IMR-90 (cell line): ENCODE data around the gene COG1. TPM values are rescaled to one million over a fixed set of nuclear protein-coding genes. Genes with fewer than 3 reads are reported as not detected.

Experiments
- ATAC-seq: fragments of 200-7000 bp; cut with Tn5 transposase; 2 replicates; pipeline ENCODE4 v1.9.1; 2020; ENCODE audit warnings: low read depth, mild to moderate bottlenecking, moderate library complexity
- BruUV-seq: library from RNA; stranded (reverse); fragments of 400-500 nt; replicated peaks from 2 replicates; lab custom pipeline; 2021; lab: Mats Ljungman, UMichigan
- CTCF ChIA-PET: fragments of 300-600 bp; formaldehyde crosslinking; extraction: SDS; loops from one replicate; lab custom pipeline; 2021; ENCODE audit warnings: antibody characterized with exemption; lab: Yijun Ruan, JAX
- POLR2A ChIA-PET: fragments of 300-600 bp; sonication (Branson Sonifier 250); formaldehyde crosslinking; loops from one replicate; lab custom pipeline; 2022; ENCODE audit warnings: antibody characterized with exemption; ENCODE audit not compliant: unreplicated experiment; lab: Charles Lee
- DNase-seq: peaks from one replicate; pipeline ENCODE4 v3.0.0; 2013
- H2AFZ ChIP-seq: replicated peaks from 2 replicates; pipeline ENCODE3; 2013; ENCODE audit warnings: low read length, mild to moderate bottlenecking; ENCODE audit not compliant: poor library complexity
- H2AK5ac ChIP-seq: 2 replicates; pipeline ENCODE4 v1.6.1; 2013; ENCODE audit warnings: low read depth, low read length, inconsistent platforms
- H2AK9ac ChIP-seq: replicated peaks from 2 replicates; pipeline ENCODE3; 2013; ENCODE audit warnings: mild to moderate bottlenecking, low read depth, low read length, moderate library complexity; ENCODE audit not compliant: poor library complexity
- H2BK120ac ChIP-seq: 2 replicates; pipeline ENCODE4 v1.6.1; 2013; ENCODE audit warnings: low read depth, low read length, inconsistent platforms
- H2BK15ac ChIP-seq: 3 replicates; pipeline ENCODE4 v1.6.1; 2013; ENCODE audit warnings: low read depth, low read length, inconsistent platforms
- H2BK20ac ChIP-seq: 2 replicates; pipeline ENCODE4 v1.6.1; 2013; ENCODE audit warnings: low read depth, mild to moderate bottlenecking, inconsistent platforms, low read length, moderate library complexity
- H2BK5ac ChIP-seq: 2 replicates; pipeline ENCODE4 v1.6.1; 2013; ENCODE audit warnings: mild to moderate bottlenecking, low read depth, low read length, inconsistent platforms; ENCODE audit not compliant: poor library complexity, severe bottlenecking
- H3K14ac ChIP-seq: replicated peaks from 2 replicates; pipeline ENCODE4 v1.6.1; 2013; ENCODE audit warnings: low read depth, low read length, inconsistent platforms
- H3K18ac ChIP-seq: 2 replicates; pipeline ENCODE4 v1.6.1; 2013; ENCODE audit warnings: low read depth, low read length, control low read depth
- H3K23ac ChIP-seq: 2 replicates; pipeline ENCODE4 v1.6.1; 2013; ENCODE audit warnings: low read depth, low read length, inconsistent platforms
- H3K27ac ChIP-seq: 2 replicates; pipeline ENCODE4 v1.5.1; 2013; ENCODE audit warnings: mild to moderate bottlenecking, control low read depth, low read length; ENCODE audit not compliant: insufficient read depth
- H3K27me3 ChIP-seq: 2 replicates; pipeline ENCODE4 v1.6.1; 2013; ENCODE audit warnings: low read length; ENCODE audit not compliant: control insufficient read depth, insufficient read depth
- H3K36me3 ChIP-seq: 2 replicates; pipeline ENCODE4 v1.6.1; 2013; ENCODE audit warnings: low read length, mixed read lengths; ENCODE audit not compliant: control insufficient read depth, insufficient read depth
- H3K4ac ChIP-seq: 2 replicates; pipeline ENCODE4 v1.6.1; 2013; ENCODE audit warnings: low read depth, low read length, inconsistent platforms
- H3K4me1 ChIP-seq: 2 replicates; pipeline ENCODE4 v1.6.1; 2013; ENCODE audit warnings: low read length, mixed read lengths; ENCODE audit not compliant: control insufficient read depth, insufficient read depth
- H3K4me2 ChIP-seq: 2 replicates; pipeline ENCODE4 v1.6.1; 2013; ENCODE audit warnings: low read depth, mild to moderate bottlenecking, control low read depth, low read length, moderate library complexity
- H3K4me3 ChIP-seq: 2 replicates; pipeline ENCODE4 v1.5.1; 2013; ENCODE audit warnings: low read depth, mild to moderate bottlenecking, control low read depth, low read length, moderate library complexity; ENCODE audit not compliant: insufficient read depth
- H3K56ac ChIP-seq: 2 replicates; pipeline ENCODE4 v1.6.1; 2013; ENCODE audit warnings: low read length, inconsistent platforms; ENCODE audit not compliant: insufficient read depth; ENCODE audit errors: extremely low read depth
- H3K79me1 ChIP-seq, 2 experiments: 2 replicates each; pipeline ENCODE4 v1.6.1; 2013; ENCODE audit warnings: low read length in 2 of 2, inconsistent platforms in 1 of 2, low read depth in 1 of 2
- H3K9ac ChIP-seq: 2 replicates; pipeline ENCODE4 v1.6.1; 2013; ENCODE audit warnings: low read depth, low read length, control low read depth
- H3K9me1 ChIP-seq: 2 replicates; pipeline ENCODE4 v1.6.1; 2013; ENCODE audit warnings: low read length, inconsistent platforms; ENCODE audit not compliant: insufficient read depth
- H3K9me3 ChIP-seq: 2 replicates; pipeline ENCODE4 v1.6.1; 2013; ENCODE audit warnings: low read length; ENCODE audit not compliant: control insufficient read depth, insufficient read depth
- H4K20me1 ChIP-seq: 2 replicates; pipeline ENCODE4 v1.6.1; 2013; ENCODE audit warnings: low read length, inconsistent platforms; ENCODE audit not compliant: insufficient read depth
- H4K5ac ChIP-seq: 2 replicates; pipeline ENCODE4 v1.6.1; 2013; ENCODE audit warnings: mild to moderate bottlenecking, low read depth, low read length, control low read depth
- H4K8ac ChIP-seq, 2 experiments: 2 replicates each; pipeline ENCODE4 v1.6.1; 2013; ENCODE audit warnings: low read depth in 2 of 2, low read length in 2 of 2, control low read depth in 1 of 2, inconsistent platforms in 1 of 2
- H4K91ac ChIP-seq: 2 replicates; pipeline ENCODE4 v1.6.1; 2013; ENCODE audit warnings: low read depth, low read length, inconsistent platforms; ENCODE audit not compliant: insufficient read depth
- CEBPB ChIP-seq: IDR thresholded peaks from 2 replicates; pipeline ENCODE4 v1.6.1; 2012; ENCODE audit warnings: low read depth, low read length, improper control_type of control experiment
- MAFK ChIP-seq: IDR thresholded peaks from 2 replicates; pipeline ENCODE4 v1.6.1; 2012; ENCODE audit warnings: low read depth, low read length, improper control_type of control experiment
- MXI1 ChIP-seq: IDR thresholded peaks from 2 replicates; pipeline ENCODE4 v1.6.1; 2012; ENCODE audit warnings: low read depth, mild to moderate bottlenecking, low read length, moderate library complexity, borderline replicate concordance
- POLR2A ChIP-seq: IDR thresholded peaks from 2 replicates; pipeline ENCODE4 v1.6.1; 2012; ENCODE audit warnings: mild to moderate bottlenecking, low read depth, low read length
- RAD21 ChIP-seq: IDR thresholded peaks from 2 replicates; pipeline ENCODE4 v1.6.1; 2012; ENCODE audit warnings: low read length, improper control_type of control experiment
- WGBS, 2 experiments: methylation state at CpG; one replicate each; pipeline versions ENCODE4 v1.1.5 to v1.1.7; 2013; ENCODE audit warnings: missing lambda C conversion rate in 2 of 2; ENCODE audit not compliant: insufficient read length in 1 of 2; ENCODE audit errors: extremely low coverage in 2 of 2; 5-methylcytosine and 5-hydroxymethylcytosine counted together
- dilution Hi-C: fragments of 300-500 bp; cut with HindIII; formaldehyde crosslinking; loops from one replicate; pipeline ENCODE4 v1.14.3; 2018; ENCODE audit warnings: low sequenced_read_pairs; ENCODE audit not compliant: unreplicated experiment
- in situ Hi-C: fragments of 300-500 bp; cut with MboI; formaldehyde crosslinking; loops from 3 replicates; pipeline ENCODE4 v1.14.3; 2019; ENCODE audit warnings: low sequenced_read_pairs, inconsistent platforms, mixed read lengths
- intact Hi-C: fragments of 100-400 bp; cut with micrococcal nuclease; formaldehyde crosslinking; loops from 2 replicates; pipeline ENCODE4 v1.10.0; 2022
- polyA plus RNA-seq, 3 experiments: library from polyadenylated mRNA; depleted of rRNA; stranded (reverse); fragments of >200 nt; gene quantifications; 2 replicates each; pipeline ENCODE4 v1.2.3, GENCODE V29; 2012; ENCODE audit warnings: low replicate concordance in 1 of 3
- total RNA-seq: library from RNA; depleted of rRNA; stranded (reverse); fragments of >200 nt; gene quantifications from 2 replicates; pipeline ENCODE4 v1.2.3, GENCODE V29; 2012
- TF ChIP-seq, protein P1 (sequence below): fragments of 150-350 bp; IDR thresholded peaks from 2 replicates; pipeline ENCODE4 v1.6.1; 2016; ENCODE audit warnings: low read depth, mild to moderate bottlenecking, low read length, moderate library complexity, borderline replicate concordance
- TF ChIP-seq, protein P2 (sequence below): fragments of 150-350 bp; IDR thresholded peaks from 2 replicates; pipeline ENCODE4 v1.6.1; 2017; ENCODE audit warnings: mild to moderate bottlenecking, antibody characterized with exemption, low read length, low read depth

Gene COG1
- total and polyA plus RNA-seq, 2 of the 4 experiments (the other 2 are of a cell fraction), result 18.3 to 35.1 TPM

DNA sequence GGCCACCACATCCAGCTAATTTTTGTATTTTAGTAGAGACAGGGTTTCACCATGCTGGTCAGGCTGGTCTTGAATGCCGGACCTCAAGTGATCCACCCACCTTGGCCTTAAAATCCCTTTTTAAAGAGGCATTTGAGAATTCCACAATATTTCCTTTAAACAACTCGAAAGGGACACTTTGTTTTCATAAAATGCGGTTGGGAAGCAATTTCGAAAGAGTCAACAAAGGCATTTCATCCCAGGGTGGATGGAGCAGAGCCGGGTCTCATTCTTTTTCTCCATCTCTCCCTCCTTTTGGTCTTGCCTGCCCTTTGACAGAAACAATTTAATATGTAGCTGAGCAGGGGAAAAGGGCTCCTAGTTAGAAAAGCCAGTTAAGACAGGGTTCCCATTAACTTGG is 13.5 kb upstream of the COG1 start:
- TF ChIP-seq RAD21, result no peak
- TF ChIP-seq, protein P1, sequence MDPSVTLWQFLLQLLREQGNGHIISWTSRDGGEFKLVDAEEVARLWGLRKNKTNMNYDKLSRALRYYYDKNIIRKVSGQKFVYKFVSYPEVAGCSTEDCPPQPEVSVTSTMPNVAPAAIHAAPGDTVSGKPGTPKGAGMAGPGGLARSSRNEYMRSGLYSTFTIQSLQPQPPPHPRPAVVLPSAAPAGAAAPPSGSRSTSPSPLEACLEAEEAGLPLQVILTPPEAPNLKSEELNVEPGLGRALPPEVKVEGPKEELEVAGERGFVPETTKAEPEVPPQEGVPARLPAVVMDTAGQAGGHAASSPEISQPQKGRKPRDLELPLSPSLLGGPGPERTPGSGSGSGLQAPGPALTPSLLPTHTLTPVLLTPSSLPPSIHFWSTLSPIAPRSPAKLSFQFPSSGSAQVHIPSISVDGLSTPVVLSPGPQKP, result no peak
- TF ChIP-seq POLR2A, result no peak
- no peak for TF ChIP-seq MAFK
- TF ChIP-seq MXI1, result no peak
- TF ChIP-seq, protein P2, sequence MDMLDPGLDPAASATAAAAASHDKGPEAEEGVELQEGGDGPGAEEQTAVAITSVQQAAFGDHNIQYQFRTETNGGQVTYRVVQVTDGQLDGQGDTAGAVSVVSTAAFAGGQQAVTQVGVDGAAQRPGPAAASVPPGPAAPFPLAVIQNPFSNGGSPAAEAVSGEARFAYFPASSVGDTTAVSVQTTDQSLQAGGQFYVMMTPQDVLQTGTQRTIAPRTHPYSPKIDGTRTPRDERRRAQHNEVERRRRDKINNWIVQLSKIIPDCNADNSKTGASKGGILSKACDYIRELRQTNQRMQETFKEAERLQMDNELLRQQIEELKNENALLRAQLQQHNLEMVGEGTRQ, result no peak
- TF ChIP-seq CEBPB, result no peak
- intact Hi-C loops (no loop called here), dilution Hi-C loops (no loop called here), in situ Hi-C loops (no loop called here)
- Histone ChIP-seq H2BK5ac (no peak overlapping the region), H3K27me3 (no peaks in the 10 kb centered on the region), H2AK5ac (no peak overlapping the region), H2BK20ac (no peak overlapping the region), H3K9me3 (no peaks in the 10 kb centered on the region), H3K4me1 (peaks cover 2% of the 10 kb centered on the region; the same call in 1 of the 2 replicates), H4K91ac (no peak overlapping the region), H2AFZ (no peak overlapping the region), H2BK120ac (no peak overlapping the region), H3K4ac (no peak overlapping the region), H3K9ac (no peak overlapping the region; the same call in 1 of the 2 replicates), H4K20me1 (no peaks in the 10 kb centered on the region), H3K4me3 (no peak overlapping the region), H4K5ac (no peak overlapping the region), H3K27ac (no peak overlapping the region), H3K18ac (no peak overlapping the region), H3K79me1 (no peaks in the 10 kb centered on the region), H2BK15ac (no peak overlapping the region), H3K4me2 (no peak overlapping the region), H3K23ac (no peak overlapping the region), H2AK9ac (no peak overlapping the region), H3K36me3 (no peaks in the 10 kb centered on the region), H3K56ac (no peak overlapping the region), H3K14ac (no peak overlapping the region), H4K8ac (no peak overlapping the region), H3K9me1 (peaks cover 3% of the 10 kb centered on the region; the same call in 1 of the 2 replicates)
- ATAC-seq (peak; percentile 48), DNase-seq (no peak)
- ChIA-PET POLR2A (no interaction called here), CTCF (interaction anchor here (0.6 to 0.9 kb wide), 2 partner anchors 47 to 454 kb away, joined by 3 read pairs; no protein-coding TSS in a partner anchor)
- no TSS peak for BruUV-seq
- no CpG with 5 or more reads among the region's 5 CpGs for WGBS, 2 experiments
